ENCODE measurements around the gene GTF2H3.
A peak's percentile ranks its signal among the peaks of the same experiment; 100 is the strongest.

Gene GTF2H3

DNA sequence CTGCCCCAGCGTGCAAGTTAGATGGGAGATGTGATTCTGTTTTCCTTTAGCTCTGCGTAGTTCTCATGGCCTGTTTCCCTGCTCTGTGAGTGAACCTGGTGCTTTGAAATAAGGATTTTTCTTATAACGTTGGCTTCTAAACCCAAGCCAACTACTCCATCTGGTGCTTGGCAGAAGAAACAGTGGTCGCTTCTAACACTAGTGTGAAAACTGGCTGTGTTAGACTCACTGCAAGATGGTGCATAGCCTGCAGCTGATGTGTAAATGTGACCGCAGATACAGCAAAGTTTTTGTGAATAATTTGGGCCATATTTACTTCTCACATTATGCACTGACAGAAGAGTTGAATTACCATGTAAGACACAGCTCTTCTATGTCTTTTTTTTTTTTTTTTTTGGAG is 12.2 kb downstream of the GTF2H3 start:
- DNase-seq, result no peak

DNA sequence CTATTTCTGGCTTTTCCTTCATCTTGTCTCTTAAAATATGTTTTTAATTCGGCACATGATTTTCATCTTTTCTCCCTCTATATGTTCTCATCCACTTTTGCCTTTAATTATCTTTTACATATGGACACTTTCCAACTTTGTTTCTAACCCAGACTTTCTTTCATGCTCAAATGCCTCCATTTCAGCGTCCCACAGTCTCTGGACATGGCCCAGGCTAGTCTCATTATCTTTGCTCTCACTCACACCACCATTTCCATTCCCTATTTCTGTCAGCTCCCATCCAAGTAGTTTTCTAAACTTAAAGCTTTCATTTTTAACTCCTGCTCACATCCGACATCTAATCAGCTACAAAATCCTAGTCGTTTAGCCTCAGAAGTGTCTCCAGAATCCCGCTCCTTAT is 14.8 kb downstream of the GTF2H3 start:
- no peak for DNase-seq

DNA sequence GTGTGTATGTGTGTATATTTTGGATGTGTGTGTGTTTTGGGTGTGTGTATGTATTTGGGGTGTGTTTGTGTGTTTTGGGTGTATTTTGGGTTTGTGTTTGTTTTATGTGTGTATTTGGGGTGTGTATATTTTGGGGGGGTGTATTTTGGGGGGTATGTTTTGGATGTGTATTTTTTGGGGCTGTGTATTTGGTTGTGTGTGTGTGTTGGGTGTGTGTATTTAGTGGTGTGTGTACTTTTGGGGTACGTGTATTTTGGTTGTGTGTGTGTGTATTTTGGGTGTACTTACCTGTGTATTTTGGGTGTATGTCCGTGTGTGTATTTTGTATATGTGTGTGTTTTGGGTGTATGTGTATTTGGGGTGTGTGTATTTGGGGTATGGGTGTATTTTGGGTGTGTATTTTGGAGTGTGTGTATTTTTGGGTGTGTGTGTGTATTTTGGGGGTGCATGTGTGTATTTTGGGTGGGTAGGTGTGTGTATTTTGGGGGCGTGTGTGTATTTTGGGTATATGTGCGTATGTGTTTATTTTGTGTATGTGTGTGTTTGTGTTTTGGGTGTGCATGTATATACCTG is 20.6 kb downstream of the GTF2H3 start:
- no peak for DNase-seq

DNA sequence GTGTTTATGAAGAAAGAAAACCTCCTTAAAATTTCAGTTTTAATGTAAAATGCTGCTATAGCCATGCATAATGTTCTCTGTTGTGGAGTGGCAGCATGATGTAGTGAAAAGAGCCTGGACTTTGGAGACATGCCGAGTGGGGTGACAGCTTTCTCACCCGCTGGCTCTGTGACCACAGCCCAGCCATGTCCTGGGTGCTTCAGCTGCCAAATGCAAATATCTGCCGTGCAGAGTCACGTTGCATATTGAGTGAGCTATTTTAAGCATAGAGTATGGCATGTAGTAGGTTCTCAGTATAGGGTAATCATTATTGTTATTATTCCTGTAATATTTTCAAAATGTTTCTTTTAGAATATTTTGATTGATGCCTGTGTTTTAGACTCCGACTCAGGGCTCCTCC is 21.8 kb downstream of the GTF2H3 start:
- DNase-seq, result no peak

DNA sequence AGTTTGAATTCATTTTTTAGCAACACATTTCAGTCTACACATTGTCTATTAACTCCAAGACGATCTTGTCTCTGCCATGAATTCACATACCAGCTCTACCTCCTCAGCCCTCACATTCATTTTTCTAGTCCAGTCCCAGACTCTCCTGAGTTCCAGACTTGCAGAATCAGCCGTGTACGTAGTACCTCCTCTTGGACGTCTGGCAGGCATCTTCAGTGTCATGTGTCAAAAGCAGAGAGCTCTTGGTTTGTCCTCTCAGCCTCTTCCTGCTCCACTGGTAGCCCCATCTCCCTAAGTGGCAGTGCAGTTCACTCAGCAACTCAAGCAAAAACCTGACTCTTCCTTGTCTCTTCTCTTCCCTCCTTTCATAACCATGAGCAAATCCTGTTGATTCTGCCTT is 22.8 kb downstream of the GTF2H3 start:
- DNase-seq, result no peak

DNA sequence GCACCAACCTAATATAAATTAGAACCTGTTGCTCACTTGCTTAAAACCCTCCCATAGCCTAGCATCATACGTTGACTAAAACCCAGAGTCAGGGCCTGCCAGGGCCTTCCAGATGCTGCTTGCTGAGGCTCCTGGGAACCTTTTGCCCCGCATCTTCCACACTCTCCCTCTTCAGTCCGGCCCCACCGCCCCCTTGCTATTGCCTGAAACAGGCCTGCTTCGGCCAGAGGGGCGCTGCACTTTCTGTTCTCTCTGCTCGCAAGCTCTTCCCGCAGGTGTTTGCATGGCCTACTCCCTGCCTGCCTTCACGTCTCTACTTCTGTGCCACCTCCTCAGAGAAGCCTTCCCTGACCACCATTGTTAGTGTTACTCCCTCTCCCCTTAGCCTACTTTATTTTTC is 23.6 kb downstream of the GTF2H3 start:
- no peak for DNase-seq

DNA sequence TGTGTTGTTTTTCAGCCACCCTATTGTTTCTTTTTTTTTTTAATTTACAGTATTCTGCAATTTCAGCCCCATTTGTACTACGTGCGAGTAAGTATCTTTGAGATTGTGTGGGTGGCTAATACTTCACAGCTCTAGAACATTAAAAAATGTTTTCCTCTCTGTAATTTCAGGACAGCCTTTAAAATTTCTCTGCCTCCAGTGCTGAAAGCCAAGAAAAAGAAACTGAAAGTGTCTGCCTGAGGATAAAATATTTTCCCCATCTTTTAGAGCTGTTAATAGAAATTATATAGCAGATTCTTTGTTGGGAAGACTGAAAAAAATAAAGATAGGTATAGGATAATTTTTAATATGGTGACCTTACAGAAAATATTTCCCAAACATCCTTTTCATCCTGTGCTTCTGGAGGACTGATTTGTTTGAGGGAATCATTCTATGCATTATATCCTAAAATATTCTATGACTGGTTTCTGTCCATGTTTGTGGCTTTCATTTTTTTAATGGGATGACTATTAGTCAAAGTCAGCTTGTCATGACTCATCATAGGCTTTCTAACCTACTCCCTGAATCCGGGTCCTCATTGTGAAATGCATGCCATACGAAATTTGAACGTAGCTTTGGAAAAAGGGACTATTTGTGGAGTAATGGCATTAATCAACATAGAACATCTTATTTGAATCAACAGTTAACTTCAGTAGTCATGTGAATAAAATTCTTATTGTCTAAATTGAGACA is 26.5 kb downstream of the GTF2H3 start:
- no peak for DNase-seq

DNA sequence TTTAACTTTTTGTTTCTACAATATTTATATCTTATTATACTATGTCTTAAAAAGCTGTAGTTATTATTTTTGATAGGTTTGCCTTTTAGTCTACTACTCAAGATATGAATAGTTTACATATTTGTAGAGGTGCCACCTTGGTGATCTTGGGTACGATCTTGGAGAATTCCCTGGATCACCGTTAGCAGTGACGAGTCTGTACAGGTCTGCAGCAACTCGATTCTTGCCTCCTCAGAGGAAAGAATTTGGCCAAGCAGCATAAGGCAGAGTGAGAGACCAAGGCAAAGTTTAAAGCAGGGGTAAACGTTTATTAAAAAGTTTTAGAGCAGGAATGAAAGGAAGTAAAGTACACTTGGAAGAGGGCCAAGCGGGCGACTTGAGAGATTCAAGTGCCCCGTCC is 34.1 kb downstream of the GTF2H3 start:
- no peak for DNase-seq

DNA sequence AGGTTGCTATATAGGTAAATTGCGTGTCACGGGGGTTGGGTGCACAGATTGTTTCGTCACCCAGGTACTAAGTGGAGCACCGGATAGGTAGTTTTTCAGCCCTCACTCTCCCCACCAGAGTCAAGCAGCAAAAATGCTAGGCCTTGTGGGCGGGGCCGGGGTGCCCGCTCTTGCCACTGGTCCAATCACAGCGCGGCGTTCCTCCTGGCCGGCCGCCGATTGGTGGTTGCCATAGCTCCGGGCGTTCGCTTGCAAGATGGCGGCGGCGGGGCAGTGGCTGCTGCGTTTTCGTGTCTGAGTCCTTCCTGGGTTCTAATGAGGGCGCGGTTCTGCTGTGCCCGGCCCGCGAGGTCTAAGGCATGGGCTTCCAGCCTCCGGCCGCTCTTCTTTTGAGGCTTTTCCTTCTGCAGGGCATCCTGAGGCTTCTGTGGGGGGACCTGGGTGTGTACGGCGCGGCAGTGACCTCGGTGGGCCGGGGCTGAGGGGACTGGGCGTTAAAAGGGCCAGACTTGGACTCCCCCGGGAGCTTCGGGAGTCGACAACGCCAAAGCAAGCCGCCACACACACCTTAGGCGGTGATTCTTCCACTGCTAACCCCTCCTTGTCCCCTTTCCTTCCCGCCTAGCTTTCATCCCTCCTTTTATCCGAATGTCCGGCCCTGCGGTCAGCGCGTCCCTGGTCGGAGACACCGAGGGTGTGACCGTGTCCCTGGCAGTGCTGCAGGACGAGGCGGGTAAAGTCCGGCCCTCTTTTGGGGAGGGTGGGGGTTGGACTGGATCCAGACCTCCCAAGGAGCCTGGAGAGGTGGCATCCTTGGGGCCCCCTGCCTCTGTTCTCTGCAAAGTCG is 37.5 kb downstream of the GTF2H3 start, which contains the start of gene TCTN2:
Gene TCTN2, plus strand, starts transcription at position 232 of the 847 bp plus-strand sequence. Its CDS starts 128 bp downstream, at position 360.
- peak; percentile 97 for DNase-seq

DNA sequence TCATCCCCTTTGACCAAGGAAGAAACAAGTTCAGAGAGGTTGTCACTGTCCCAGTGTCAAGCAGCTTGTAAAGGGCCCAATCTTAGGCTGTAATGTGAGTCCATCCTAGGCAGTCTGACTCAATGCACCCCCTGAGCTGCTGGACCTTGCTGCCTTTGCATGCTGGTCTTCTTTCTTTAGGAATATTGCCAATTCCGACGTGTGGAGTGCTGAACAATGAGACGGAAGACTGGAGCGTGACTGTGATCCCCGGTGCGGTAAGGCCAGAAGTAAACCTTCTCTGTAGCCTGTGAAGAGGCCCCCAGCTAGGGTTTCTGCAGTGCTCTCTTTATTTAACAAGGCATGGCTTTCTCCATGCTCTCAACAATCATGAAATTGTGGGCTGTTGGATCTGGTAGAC is 38.2 kb downstream of the GTF2H3 start:
- no peak for DNase-seq

DNA sequence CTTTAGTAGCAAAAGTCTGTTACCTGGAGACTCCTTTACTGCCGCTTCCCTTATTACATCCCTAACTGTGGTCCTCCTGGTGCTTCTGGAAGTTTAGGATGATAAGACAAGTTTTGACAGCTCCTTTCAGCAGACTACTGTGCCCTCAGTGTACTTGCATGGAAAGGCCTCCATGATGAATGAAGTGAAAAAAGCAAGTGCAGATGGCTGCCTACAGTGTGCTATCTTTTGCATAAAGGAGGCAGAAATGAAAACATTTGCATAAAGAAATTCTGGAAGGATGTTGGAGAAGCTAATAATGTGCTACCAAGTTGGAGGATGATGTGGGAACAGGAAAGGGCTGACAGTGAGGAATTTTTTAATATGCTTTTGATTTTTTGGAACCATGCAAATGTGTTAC is 41.8 kb downstream of the GTF2H3 start:
- DNase-seq, result no peak

DNA sequence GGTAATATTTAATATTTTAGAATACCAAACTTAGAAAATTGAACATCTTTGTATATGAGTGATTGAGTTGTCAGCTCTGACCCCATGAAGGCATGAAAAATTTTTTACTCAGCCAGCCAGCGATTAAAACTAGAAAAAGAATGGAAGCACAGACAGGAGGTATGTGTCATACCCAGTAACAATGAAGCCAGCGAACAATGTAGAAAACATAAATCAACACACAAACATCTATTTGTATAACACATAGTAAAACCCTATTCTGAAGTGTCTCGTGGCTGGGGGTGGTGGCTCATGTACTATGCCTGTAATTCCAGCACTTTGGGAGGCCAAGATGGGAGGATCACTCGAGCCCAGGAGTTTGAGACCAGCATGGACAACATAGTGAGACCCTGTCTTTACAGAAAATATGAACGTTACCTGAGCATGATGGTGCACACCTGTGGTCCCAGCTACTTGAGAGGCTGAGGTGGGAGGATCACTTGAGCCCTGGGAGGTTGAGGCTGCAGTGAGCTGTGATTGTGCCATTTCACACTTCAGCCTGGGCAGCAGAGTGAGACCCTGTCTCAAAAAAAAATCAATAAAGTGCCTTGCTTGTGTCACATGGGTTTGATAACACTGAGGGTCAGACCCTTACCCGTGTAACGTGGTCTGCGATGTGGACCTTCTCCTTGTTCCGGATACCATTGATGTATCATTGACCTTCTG is 43.1 kb downstream of the GTF2H3 start:
- no peak for DNase-seq

DNA sequence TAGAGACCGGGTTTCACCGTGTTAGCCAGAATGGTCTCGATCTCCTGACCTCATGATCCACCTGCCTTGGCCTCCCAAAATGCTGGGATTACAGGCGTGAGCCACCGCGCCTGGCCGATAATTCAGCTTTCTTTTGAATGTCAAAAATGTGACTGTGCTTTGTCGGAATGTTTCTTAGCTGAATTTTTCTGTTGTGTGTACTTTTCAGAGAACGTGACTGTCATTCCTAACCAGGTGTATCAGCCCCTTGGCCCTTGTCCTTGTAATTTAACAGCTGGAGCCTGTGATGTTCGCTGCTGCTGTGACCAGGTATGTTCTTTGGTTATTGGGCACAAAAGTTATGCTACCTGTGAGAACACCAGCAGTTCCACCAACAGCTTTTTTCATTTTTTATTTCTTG is 45.4 kb downstream of the GTF2H3 start:
- DNase-seq, result no peak

DNA sequence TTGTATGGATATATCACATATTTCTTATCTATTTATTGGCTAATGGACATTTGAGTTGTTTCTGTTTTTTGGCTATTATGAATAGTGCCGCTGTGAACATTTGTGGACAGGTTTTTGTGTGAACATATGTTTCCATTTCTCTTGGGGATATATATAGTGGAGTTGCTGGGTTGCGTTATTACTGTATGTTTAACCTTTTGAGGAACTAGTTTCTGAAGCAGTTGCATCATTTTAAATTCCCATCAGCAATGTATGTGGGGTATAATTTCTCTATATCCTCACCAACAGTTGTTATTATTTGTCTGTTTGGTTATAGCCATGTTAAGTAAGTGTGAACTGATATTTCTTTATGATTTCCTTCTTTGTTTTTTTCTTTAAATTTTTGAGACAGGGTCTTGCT is 48.0 kb downstream of the GTF2H3 start:
- no peak for DNase-seq

DNA sequence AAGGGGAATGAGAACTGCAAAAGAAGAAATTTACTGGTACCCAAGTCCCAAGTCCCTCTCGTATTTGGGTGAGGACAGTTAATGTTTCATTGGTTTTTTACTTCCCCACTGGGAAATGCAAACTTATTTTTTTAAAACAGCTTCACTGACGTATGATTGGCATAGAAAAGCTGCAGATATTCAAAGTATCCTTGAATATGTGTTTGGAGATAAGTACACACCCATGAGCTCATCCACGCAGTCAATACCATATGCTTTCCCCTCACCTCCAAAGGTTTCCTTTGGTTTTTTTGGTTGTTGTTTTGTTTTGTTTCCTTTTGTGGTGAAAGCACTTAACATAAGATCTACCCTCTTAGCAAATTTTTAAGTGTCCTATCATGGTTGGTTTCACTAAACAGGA is 50.3 kb downstream of the GTF2H3 start:
- DNase-seq, result no peak

DNA sequence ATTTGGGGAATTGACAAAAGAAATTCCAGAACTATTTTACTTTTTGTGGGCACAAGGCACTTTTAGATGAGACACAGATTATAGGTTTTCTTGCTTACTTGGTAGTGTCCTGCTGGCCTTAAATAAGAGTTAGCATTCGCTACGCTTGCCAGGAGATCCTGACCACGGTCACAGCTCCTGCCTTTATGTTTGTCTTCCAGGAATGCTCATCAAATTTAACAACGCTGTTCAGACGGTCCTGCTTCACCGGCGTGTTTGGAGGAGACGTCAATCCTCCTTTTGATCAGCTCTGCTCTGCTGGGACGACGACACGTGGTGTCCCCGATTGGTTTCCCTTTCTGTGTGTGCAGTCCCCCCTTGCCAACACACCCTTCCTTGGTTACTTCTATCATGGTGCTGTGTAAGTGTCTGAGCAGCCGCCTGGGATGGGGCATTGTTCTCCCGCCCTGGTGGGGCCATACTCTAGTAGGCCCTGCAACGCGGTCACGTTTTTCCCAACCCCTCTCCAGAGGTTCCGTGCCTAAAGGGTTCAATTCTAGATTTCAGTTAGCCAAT is 53.1 kb downstream of the GTF2H3 start:
- no peak for DNase-seq

DNA sequence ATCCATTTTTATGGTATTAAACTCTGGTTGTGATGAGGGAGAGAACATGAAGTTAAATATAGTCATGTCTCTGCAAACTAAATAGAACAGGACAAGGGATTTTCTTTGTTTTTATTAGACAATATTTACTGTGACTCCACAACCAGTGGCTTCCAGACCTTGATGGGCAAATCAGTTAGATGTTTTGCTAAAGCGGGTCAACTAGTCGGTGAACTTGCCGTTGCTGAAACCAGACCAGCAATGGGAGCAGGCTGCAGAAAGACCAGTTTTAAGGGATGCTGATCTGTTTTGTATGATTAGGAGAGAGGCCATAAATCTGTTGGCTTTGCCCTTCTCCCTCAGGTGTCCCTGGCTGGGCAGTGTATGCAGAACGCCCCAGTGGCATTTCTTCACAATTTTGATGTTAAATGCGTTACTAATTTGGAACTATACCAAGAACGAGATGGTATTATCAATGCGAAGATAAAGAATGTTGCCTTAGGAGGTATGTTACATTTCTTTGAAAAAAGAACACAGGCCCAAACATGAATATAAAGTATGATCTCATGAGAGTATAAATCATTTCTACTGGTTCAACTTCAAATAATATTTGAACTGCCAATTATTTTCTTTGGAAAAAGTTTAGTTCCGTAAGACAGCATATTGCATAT is 56.7 kb downstream of the GTF2H3 start:
- no peak for DNase-seq

DNA sequence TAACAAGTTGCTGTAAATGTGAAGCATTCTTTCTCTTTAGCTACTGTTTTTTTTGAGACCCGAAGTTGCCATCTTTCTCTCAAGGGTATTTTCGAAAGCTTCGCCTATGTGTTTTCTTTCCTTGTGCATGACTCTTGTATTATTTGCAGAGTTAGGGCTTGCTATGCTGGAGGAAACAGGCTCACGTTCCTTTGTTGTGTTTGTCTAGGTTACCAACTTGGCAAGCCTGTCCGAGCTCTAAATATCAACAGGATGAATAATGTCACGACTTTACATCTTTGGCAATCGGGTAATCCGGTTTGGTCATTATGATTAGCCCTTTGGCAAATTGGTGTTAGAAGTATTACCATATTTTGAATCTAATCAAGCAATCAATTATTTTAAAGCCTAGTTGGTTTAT is 62.6 kb downstream of the GTF2H3 start:
- DNase-seq, result no peak

DNA sequence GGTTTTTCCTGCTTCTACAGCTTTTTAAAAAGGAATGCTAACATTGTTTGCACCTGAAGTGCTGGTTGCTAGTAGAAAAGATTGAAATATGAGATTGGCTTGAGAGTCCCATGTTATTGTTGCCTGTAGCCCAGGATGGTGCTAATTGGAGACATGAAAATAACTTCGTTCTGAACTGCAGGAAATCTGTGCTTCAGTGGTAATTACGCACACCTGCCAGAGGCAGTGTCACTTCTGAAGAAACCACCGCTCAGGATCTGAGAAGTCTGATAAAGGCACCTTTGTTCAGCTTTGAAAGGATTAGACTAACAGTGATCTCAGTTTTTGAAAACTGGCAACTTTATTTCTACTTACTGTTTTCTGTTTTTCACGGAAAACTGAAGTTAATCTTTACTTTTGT is 63.0 kb downstream of the GTF2H3 start:
- DNase-seq, result peak; percentile 61

DNA sequence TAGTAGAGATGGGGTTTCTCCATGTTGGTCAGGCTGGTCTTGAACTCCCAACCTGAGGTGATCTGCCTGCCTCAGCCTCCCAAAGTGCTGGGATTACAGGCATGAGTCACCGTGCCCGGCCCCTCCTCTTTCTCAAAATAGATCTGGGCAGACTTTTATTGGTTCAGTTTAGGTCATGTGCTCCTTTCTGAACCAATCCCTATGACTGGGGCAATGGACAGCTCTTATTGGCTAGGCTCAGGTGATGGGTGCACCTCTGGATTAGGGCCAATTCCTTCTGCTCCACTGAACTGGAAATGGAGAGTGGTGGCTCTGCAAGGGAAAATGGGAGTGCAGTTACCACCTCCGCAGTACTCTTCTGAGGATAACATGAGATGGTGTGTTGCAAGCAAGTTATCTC is 72.3 kb downstream of the GTF2H3 start:
- no peak for DNase-seq

DNA sequence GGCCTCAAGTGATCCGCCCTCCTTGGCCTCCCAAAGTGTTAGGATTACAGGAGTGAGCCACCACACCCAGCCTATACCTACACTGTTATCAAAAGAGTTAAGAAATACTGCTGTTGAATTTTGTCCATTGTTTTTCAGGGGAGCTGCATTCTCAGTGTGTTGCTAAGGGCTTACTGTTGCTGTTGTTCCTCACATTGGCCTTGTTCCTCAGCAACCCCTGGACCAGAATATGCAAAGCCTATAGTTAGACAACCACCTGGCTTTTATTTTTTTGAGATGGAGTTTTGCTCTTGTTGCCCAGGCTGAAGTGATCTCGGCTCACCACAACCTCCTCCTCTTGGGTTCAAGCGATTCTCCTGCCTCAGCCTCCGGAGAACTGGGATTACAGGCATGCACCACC is 73.8 kb downstream of the GTF2H3 start:
- no peak for DNase-seq

Data from NCI-H510A treated with DMSO at 0.1 percent for 48 hours (cell line).